Retinal pigment epithelial cell (primary cell): Measurements from ENCODE around the gene TRIM59.

ENCODE experiments used
- DNase-seq: peaks from one replicate; pipeline ENCODE4 v3.0.0-alpha.2; 2010; ENCODE audit warnings: low read depth
- H3K4me3 ChIP-seq: 2 replicates; pipeline ENCODE4 v1.5.1; 2011; ENCODE audit warnings: mild to moderate bottlenecking, low read length, control low read depth, moderate library complexity
- TF ChIP-seq, protein P1 (sequence below): conservative IDR thresholded peaks from 2 replicates; pipeline ENCODE4 v1.5.1; 2011; ENCODE audit warnings: low read depth, low read length, control low read depth, inconsistent platforms

Gene TRIM59

DNA sequence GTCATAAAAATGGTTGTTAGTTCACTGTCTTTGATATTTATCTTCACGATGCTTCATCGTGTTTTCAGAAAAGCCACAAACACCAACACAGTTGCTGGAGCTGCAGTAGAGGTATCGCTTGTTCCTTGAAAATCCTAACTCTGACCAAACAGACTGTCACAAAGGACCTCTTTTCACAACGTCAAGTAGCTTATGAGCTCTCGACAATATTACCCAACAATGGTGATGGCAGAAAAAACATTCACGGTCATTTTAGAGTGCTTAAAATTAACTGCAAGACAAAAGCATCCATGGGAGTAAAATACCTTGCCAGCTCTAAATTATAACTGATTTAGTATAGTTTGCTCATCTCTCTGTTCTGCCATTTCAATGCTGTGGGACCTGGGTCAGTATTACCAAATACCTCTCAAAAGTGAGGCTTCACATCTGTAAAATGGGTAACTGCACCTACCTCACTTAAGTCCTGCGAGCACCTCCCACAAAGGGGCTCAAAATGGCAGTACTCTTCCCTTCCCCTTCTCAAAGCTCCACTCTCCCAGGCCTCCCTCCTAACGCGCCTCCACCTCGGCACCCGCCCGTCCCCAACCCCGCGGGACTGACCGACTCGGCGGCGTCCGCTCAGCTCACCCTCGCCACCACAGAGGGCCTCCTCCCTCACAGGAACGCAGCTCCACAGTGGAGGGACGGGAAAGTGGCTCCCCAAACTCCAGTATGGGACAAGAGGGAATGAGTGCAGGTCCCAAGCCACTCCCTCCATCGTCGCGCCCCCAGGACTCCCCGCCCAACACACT, 546 bp downstream of the TRIM59 start:
- TF ChIP-seq, protein P1, sequence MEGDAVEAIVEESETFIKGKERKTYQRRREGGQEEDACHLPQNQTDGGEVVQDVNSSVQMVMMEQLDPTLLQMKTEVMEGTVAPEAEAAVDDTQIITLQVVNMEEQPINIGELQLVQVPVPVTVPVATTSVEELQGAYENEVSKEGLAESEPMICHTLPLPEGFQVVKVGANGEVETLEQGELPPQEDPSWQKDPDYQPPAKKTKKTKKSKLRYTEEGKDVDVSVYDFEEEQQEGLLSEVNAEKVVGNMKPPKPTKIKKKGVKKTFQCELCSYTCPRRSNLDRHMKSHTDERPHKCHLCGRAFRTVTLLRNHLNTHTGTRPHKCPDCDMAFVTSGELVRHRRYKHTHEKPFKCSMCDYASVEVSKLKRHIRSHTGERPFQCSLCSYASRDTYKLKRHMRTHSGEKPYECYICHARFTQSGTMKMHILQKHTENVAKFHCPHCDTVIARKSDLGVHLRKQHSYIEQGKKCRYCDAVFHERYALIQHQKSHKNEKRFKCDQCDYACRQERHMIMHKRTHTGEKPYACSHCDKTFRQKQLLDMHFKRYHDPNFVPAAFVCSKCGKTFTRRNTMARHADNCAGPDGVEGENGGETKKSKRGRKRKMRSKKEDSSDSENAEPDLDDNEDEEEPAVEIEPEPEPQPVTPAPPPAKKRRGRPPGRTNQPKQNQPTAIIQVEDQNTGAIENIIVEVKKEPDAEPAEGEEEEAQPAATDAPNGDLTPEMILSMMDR = no peak
- no peak for DNase-seq
- peak overlapping the region; percentile 87 for H3K4me3 ChIP-seq

DNA sequence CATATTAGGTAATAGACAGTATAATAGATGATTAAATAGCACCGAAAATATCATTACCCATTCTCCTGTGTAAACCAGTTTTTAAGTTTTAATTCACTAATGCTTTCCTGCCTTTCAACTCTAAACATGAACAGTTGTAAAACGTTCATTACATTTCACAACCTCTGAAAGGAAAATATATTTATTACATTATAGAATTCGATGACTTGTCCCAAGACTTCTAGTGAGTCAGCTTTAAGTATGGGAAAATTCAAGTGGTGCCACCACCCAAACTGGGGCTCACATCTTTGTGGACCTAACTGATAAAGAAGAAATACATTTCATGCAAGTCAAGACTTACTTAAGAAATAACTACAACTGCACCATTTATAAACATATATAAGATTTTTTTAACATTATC, 2.0 kb downstream of the TRIM59 start:
- TF ChIP-seq, protein P1 = no peak
- DNase-seq = no peak
- H3K4me3 ChIP-seq = peak overlapping the region; percentile 87

DNA sequence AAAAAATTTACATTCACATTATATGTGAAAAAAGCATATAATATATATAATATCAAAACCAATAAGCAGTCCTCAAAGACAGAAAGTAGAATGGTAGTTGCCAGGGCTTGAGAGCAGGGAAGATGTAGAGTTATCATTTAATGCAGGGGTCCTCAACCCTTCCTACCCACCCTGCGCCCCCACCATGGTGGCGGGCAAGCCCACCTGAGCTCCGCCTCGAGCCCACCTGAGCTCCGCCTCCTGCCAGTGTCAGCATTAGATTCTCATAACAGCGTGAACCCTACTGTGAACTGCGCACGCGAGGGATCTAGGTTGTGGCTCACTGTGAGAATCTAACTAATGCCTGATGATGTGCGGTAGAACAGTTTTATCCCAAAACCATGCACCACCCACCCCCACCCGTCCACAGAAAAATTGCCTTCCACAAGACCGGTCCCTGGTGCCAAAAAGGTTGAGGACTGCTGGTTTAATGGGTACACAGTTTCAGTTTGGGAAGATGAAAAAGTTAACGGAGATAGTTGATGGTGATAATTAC, 3.0 kb downstream of the TRIM59 start:
- no peak for DNase-seq
- TF ChIP-seq, protein P1 = no peak
- H3K4me3 ChIP-seq = peak overlapping the region; percentile 5

DNA sequence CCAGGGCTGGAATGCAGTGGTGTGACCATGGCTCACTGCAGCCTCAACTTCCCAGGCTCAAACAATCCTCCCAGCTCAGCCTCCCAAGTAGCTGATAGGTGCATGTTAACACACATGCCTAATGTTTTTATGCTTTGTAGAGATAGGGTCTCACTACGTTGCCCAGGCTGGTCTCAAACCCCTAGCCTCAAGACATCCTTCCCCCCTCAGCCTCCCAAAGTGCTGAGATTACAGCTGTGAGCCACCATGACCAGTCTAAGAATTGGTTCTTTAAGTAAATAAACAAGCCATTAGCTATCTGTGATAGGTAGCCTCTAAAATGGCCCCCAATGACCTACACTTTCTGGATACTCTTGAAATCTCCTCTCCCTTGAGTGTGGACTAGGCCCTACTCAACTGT, 3.7 kb downstream of the TRIM59 start:
- no peak overlapping the region for H3K4me3 ChIP-seq
- no peak for DNase-seq
- TF ChIP-seq, protein P1 = no peak

DNA sequence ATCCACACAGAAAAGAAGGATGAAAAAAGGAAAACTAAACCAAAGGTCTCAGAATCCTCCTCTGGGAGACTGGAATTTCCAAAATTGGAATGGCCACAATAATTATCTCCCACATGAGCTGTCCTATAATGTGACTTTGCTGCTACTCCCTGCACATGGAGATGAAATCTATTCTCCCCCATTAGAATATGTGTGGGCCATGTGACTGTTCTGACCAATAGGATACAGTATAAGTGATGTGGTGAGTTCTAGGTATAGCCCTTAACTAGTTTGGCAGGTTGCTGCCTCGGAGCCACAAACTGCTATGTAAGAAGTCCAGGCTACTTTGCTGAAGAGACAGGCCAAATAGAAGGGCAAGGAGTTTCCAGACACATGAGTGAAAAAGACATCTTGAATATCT, 5.2 kb downstream of the TRIM59 start:
- TF ChIP-seq, protein P1 = no peak
- H3K4me3 ChIP-seq = no peak overlapping the region
- DNase-seq = no peak

DNA sequence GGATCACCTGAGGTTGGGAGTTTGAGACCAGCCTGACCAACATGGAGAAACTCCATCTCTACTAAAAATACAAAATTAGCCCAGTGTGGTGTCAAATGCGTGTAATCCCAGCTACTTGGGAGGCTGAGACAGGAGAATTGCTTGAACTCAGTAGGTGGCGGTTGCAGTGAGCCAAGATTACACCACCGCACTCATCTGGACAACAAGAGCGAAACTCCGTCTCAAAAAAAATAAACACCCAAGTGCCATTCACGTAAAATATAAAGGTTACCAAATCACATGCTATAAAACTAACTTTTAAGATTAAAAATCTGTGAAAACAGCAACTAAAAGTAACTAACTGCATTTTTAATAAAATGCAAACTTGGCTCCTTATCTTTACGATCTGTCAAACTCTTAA, 8.9 kb downstream of the TRIM59 start:
- TF ChIP-seq, protein P1 = no peak
- no peak overlapping the region for H3K4me3 ChIP-seq
- DNase-seq = no peak

DNA sequence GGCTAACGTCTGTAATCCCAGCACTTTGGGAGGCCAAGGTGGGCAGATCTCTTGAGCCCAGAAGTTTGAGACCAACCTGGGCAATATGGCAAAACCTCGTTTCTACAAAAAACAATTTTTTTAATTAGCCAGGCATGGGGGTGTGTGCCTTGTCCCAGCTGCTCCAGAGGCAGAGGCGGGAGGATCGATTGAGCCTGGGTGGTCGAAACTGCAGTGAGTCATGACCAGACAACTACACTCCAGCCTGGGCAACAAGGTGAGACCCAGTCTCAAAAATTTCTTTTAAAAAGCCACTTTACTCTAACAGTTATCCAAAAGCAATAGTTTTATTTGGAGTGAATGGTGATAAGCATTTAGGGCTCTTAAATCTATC, 12.5 kb downstream of the TRIM59 start:
- H3K4me3 ChIP-seq = no peak overlapping the region
- TF ChIP-seq, protein P1 = no peak
- DNase-seq = no peak
